Measurements from ENCODE around the gene KCNH8.

DNA sequence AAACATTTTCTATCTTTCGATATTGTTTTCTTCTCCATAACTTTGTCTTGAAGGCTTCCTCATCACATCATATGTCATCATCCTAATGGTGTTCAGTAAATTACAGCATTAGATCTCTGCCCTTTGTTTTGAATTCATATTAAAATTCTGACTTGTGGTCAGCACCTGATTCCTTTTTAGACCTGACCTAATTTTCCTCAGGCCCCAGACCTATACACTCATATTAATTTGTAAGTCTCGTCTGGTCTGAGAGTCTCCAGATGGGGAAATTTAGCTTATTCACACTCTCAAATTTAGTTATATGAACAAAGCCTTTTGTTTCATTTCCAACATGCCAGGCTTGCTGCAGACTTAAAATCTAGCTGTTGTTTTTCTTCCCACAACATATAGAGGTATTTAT is 248.4 kb downstream of the KCNH8 start:
- TF ChIP-seq, protein P1, sequence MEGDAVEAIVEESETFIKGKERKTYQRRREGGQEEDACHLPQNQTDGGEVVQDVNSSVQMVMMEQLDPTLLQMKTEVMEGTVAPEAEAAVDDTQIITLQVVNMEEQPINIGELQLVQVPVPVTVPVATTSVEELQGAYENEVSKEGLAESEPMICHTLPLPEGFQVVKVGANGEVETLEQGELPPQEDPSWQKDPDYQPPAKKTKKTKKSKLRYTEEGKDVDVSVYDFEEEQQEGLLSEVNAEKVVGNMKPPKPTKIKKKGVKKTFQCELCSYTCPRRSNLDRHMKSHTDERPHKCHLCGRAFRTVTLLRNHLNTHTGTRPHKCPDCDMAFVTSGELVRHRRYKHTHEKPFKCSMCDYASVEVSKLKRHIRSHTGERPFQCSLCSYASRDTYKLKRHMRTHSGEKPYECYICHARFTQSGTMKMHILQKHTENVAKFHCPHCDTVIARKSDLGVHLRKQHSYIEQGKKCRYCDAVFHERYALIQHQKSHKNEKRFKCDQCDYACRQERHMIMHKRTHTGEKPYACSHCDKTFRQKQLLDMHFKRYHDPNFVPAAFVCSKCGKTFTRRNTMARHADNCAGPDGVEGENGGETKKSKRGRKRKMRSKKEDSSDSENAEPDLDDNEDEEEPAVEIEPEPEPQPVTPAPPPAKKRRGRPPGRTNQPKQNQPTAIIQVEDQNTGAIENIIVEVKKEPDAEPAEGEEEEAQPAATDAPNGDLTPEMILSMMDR (IDR thresholded peaks at IDR 0.05): no peak
- TF ChIP-seq POLR2A (IDR thresholded peaks at IDR 0.05): no peak

Measured in Peyer's patch (tissue), 4 donors.